Loucy (cell line): ENCODE measurements around the gene STAU1.

Experiments
- H2AFZ ChIP-seq: fragments of 200-600 bp; sonication (generic); 2 replicates; pipeline ENCODE4 v1.6.0; 2016; ENCODE audit warnings: antibody characterized with exemption, mild to moderate bottlenecking, low read length, moderate library complexity
- H3F3A ChIP-seq: fragments of 200-600 bp; 2 replicates; pipeline ENCODE4 v1.6.0; 2016; ENCODE audit warnings: antibody characterized with exemption, low read depth, mild to moderate bottlenecking
- H3K27me3 ChIP-seq: fragments of 200-600 bp; sonication (generic); 2 replicates; pipeline ENCODE4 v1.6.1; 2014; ENCODE audit warnings: low read length, mild to moderate bottlenecking; ENCODE audit not compliant: insufficient read depth, poor library complexity, severe bottlenecking
- H3K36me3 ChIP-seq: fragments of 200-600 bp; sonication (generic); 2 replicates; pipeline ENCODE4 v1.6.1; 2016; ENCODE audit warnings: low read length; ENCODE audit not compliant: insufficient read depth
- H3K4me1 ChIP-seq: fragments of 200-600 bp; sonication (generic); 2 replicates; pipeline ENCODE4 v1.5.1; 2014; ENCODE audit warnings: low read length, mild to moderate bottlenecking; ENCODE audit not compliant: insufficient read depth, poor library complexity, severe bottlenecking
- H3K4me2 ChIP-seq: fragments of 200-600 bp; sonication (generic); 2 replicates; pipeline ENCODE4 v1.6.0; 2014; ENCODE audit warnings: antibody characterized with exemption, low read length, low read depth, mild to moderate bottlenecking; ENCODE audit not compliant: poor library complexity, severe bottlenecking
- H3K4me3 ChIP-seq: fragments of 200-600 bp; sonication (generic); 2 replicates; pipeline ENCODE4 v1.5.1; 2014; ENCODE audit warnings: low read length, mild to moderate bottlenecking, mixed read lengths; ENCODE audit not compliant: poor library complexity, severe bottlenecking
- H3K79me2 ChIP-seq: fragments of 200-600 bp; sonication (generic); 2 replicates; pipeline ENCODE4 v1.6.1; 2014; ENCODE audit warnings: low read length; ENCODE audit not compliant: insufficient read depth
- H3K9ac ChIP-seq: fragments of 200-600 bp; sonication (generic); 2 replicates; pipeline ENCODE4 v1.6.0; 2014; ENCODE audit warnings: mild to moderate bottlenecking, low read depth, low read length, moderate library complexity; ENCODE audit not compliant: poor library complexity, severe bottlenecking
- H3K9me2 ChIP-seq: fragments of 200-600 bp; sonication (generic); replicated peaks from 2 replicates; pipeline ENCODE4 v1.6.1; 2016; ENCODE audit warnings: low read depth, low read length, mixed read lengths
- H3K9me3 ChIP-seq: fragments of 200-600 bp; sonication (generic); 2 replicates; pipeline ENCODE4 v1.6.1; 2014; ENCODE audit warnings: mild to moderate bottlenecking, antibody characterized with exemption, low read length, low read depth; ENCODE audit not compliant: insufficient read depth
- H4K20me1 ChIP-seq: fragments of 200-600 bp; sonication (generic); 2 replicates; pipeline ENCODE4 v1.6.0; 2014; ENCODE audit warnings: antibody characterized with exemption, low read length, mild to moderate bottlenecking; ENCODE audit not compliant: insufficient read depth, poor library complexity, severe bottlenecking
- EZH2phosphoT487 ChIP-seq: fragments of 200-600 bp; IDR thresholded peaks from 2 replicates; pipeline ENCODE4 v1.6.1; 2018; ENCODE audit warnings: antibody characterized with exemption, mild to moderate bottlenecking, moderate library complexity, borderline replicate concordance
- TF ChIP-seq, protein P1 (sequence below): fragments of 200-600 bp; sonication (generic); conservative IDR thresholded peaks from 2 replicates; pipeline ENCODE4 v1.5.1; 2014; ENCODE audit warnings: mild to moderate bottlenecking, antibody characterized with exemption, low read length

STAU1 gene

GRCh38 chr20:49132995-49133478, 55.1 kb downstream of the STAU1 start:
- Histone ChIP-seq H3K9ac (no peak overlapping the region), H3K27me3 (no peaks in the 10 kb centered on the region), H2AFZ (no peak overlapping the region), H3K4me2 (no peak overlapping the region), H4K20me1 (peaks cover 4% of the 10 kb centered on the region), H3K79me2 (0 out of 2 replicates have a peak, but pooled peaks cover 6% of the 10 kb centered on the region), H3K4me1 (no peaks in the 10 kb centered on the region), H3K36me3 (peaks cover 69% of the 10 kb centered on the region; the same call in 1 of the 2 replicates), H3F3A (no peaks in the 10 kb centered on the region; the same call in 1 of the 2 replicates), H3K9me3 (no peaks in the 10 kb centered on the region), H3K9me2 (no peaks in the 10 kb centered on the region), H3K4me3 (no peak overlapping the region)
- TF ChIP-seq EZH2phosphoT487, result no peak
- TF ChIP-seq, protein P1, sequence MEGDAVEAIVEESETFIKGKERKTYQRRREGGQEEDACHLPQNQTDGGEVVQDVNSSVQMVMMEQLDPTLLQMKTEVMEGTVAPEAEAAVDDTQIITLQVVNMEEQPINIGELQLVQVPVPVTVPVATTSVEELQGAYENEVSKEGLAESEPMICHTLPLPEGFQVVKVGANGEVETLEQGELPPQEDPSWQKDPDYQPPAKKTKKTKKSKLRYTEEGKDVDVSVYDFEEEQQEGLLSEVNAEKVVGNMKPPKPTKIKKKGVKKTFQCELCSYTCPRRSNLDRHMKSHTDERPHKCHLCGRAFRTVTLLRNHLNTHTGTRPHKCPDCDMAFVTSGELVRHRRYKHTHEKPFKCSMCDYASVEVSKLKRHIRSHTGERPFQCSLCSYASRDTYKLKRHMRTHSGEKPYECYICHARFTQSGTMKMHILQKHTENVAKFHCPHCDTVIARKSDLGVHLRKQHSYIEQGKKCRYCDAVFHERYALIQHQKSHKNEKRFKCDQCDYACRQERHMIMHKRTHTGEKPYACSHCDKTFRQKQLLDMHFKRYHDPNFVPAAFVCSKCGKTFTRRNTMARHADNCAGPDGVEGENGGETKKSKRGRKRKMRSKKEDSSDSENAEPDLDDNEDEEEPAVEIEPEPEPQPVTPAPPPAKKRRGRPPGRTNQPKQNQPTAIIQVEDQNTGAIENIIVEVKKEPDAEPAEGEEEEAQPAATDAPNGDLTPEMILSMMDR, result peak; percentile 71

- Histone ChIP-seq H3K9me2 (no peaks in the 10 kb centered on the region), H3K36me3 (peaks cover 68% of the 10 kb centered on the region), H2AFZ (no peak overlapping the region), H3K27me3 (no peaks in the 10 kb centered on the region), H3F3A (no peaks in the 10 kb centered on the region), H3K4me1 (no peaks in the 10 kb centered on the region), H3K9me3 (no peaks in the 10 kb centered on the region), H4K20me1 (no peaks in the 10 kb centered on the region), H3K79me2 (no peaks in the 10 kb centered on the region), H3K4me2 (no peak overlapping the region), H3K9ac (no peak overlapping the region), H3K4me3 (no peak overlapping the region)
- TF ChIP-seq EZH2phosphoT487, result no peak
- TF ChIP-seq, protein P1, result no peak
Observed at GRCh38 chr20:49123982-49124381, 64.2 kb downstream of the STAU1 start.

- Histone ChIP-seq H3K9me3 (no peaks in the 10 kb centered on the region), H3K4me3 (no peak overlapping the region), H3K4me1 (no peaks in the 10 kb centered on the region), H3K27me3 (no peaks in the 10 kb centered on the region), H3K9ac (no peak overlapping the region), H3K4me2 (no peak overlapping the region), H4K20me1 (no peaks in the 10 kb centered on the region), H3K79me2 (no peaks in the 10 kb centered on the region), H3F3A (no peaks in the 10 kb centered on the region), H3K9me2 (no peaks in the 10 kb centered on the region), H3K36me3 (peaks cover 72% of the 10 kb centered on the region), H2AFZ (no peak overlapping the region)
- no peak for TF ChIP-seq EZH2phosphoT487
- TF ChIP-seq, protein P1, result no peak
Observed at GRCh38 chr20:49122920-49123319, 65.2 kb downstream of the STAU1 start.
